IPS-11a (cell line): Measurements from ENCODE around the gene PDF.

Source experiments
- H3K4me3 ChIP-seq: one replicate; pipeline ENCODE4 v1.5.1; 2013; ENCODE audit warnings: low read depth, low read length, control low read depth

PDF gene

GRCh38 chr16:69286941-69287713 lies 43.3 kb downstream of the PDF start:
- H3K4me3 ChIP-seq: no peak overlapping the region

- H3K4me3 ChIP-seq: no peak overlapping the region
These were observed 45.1 kb downstream of the PDF start for GRCh38 chr16:69285240-69285639.

DNA sequence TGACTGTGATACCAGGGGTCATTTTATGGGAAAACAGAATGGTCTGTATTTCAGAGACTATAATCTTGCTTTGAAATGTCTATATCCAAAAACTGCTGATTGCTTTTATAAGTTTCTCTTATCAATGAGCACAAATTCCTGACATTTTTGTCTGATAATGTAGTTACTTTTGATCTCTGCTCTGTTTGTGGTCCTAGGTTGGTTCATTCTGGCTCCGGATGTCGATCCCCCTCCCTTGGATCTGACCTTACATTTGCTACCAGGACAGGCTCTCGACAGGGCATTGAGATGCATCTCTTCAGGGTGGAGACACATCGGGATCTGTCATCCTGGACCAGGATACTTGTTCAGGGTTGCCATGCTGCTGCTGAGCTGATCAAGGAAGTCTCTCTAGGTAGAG lies 46.5 kb downstream of the PDF start:
- H3K4me3 ChIP-seq: no peak overlapping the region

DNA sequence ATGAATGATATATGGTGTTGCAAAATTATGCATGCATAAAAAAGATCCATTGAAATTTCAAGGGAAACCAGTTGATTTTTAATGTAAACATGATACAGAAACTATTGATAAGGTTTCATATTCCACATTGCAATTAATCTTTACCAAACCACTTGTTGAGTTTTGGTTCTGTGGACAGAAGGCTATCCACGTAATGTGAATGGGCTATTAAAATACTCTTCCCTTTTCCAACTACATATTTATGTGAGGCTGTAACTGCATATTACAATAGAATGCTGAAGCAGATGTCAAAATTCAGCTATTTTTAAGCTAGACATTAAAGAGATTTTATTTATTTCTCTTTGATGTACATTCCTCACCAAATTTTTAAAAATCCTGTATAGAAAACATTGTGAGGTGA lies 53.0 kb downstream of the PDF start:
- H3K4me3 ChIP-seq: no peak overlapping the region
